HepG2 (cell line): ENCODE results near the gene FMNL1. TPM values are rescaled to one million over a fixed set of nuclear protein-coding genes. Genes with fewer than 3 reads are reported as not detected.
A peak's percentile ranks its signal among the peaks of the same experiment; 100 is the strongest.
"Not testable (repeated sequence)": the region's sequence is repeated elsewhere in the genome, so short reads cannot be mapped to it uniquely, and the experiment has no call there.

Experiments
- ATF1 ChIP-seq: IDR thresholded peaks from 2 replicates; pipeline ENCODE4 v1.6.1; 2016; ENCODE audit warnings: mild to moderate bottlenecking, control low read depth
- CEBPB ChIP-seq: IDR thresholded peaks from 2 replicates; pipeline ENCODE4 v1.6.1; 2011; ENCODE audit warnings: low read depth, low read length, improper control_type of control experiment, borderline replicate concordance
- CREM ChIP-seq, 2 experiments: sonication (generic) in 1 of 2; formaldehyde crosslinking in 1 of 2; IDR thresholded peaks; 2 replicates each; pipeline versions ENCODE4 v1.4.0 to v1.6.1; 2016 to 2020; ENCODE audit warnings: antibody characterized with exemption in 1 of 2, mild to moderate bottlenecking in 1 of 2, missing genetic modification reagents in 1 of 2
- ERF ChIP-seq: IDR thresholded peaks from 2 replicates; pipeline ENCODE4 v1.6.1; 2018; ENCODE audit warnings: missing biosample characterization, missing genetic modification reagents
- FOXK1 ChIP-seq: sonication (generic); formaldehyde crosslinking; IDR thresholded peaks from 2 replicates; pipeline ENCODE4 v1.4.0; 2020; ENCODE audit warnings: low read depth, missing genetic modification reagents, borderline replicate concordance
- GATAD1 ChIP-seq: IDR thresholded peaks from 2 replicates; pipeline ENCODE4 v1.6.1; 2016; ENCODE audit warnings: missing genetic modification reagents, missing compliant biosample characterization
- MIXL1 ChIP-seq: IDR thresholded peaks from 2 replicates; pipeline ENCODE4 v1.6.1; 2016
- NCOR1 ChIP-seq: fragments of 200-600 bp; sonication (generic); IDR thresholded peaks from 2 replicates; pipeline ENCODE4 v1.7.0; 2017; ENCODE audit warnings: antibody characterized with exemption, low read length, borderline replicate concordance
- SALL1 ChIP-seq: sonication (generic); formaldehyde crosslinking; IDR thresholded peaks from 2 replicates; pipeline ENCODE4 v1.8.0; 2022; ENCODE audit warnings: mild to moderate bottlenecking, missing genetic modification reagents
- SOX13 ChIP-seq, 3 experiments: fragments of 450-650 bp in 1 of 3; sonication (generic) in 1 of 3; formaldehyde crosslinking in 1 of 3; IDR thresholded peaks in 2 of 3; conservative IDR thresholded peaks in 1 of 3; 2 replicates each; pipeline versions ENCODE4 v1.5.0 to v1.6.1; 2016 to 2020; ENCODE audit warnings: antibody characterized with exemption in 1 of 3, mild to moderate bottlenecking in 1 of 3, missing compliant biosample characterization in 1 of 3, missing genetic modification reagents in 1 of 3, moderate library complexity in 1 of 3
- TRIM24 ChIP-seq: sonication (generic); formaldehyde crosslinking; IDR thresholded peaks from 2 replicates; pipeline ENCODE4 v1.8.0; 2022; ENCODE audit warnings: mild to moderate bottlenecking, missing genetic modification reagents
- ZBTB40 ChIP-seq, 2 experiments: fragments of 450-650 bp in 1 of 2; sonication (generic) in 1 of 2; formaldehyde crosslinking in 1 of 2; IDR thresholded peaks; 2 replicates each; pipeline versions ENCODE4 v1.6.1 to v1.8.0; 2016 to 2022; ENCODE audit warnings: antibody characterized with exemption in 1 of 2, mild to moderate bottlenecking in 1 of 2, missing genetic modification reagents in 1 of 2
- ZBTB7B ChIP-seq: sonication (generic); formaldehyde crosslinking; IDR thresholded peaks from 2 replicates; pipeline ENCODE4 v1.4.0; 2020; ENCODE audit warnings: missing genetic modification reagents
- ZFY ChIP-seq: sonication (generic); formaldehyde crosslinking; IDR thresholded peaks from 2 replicates; pipeline ENCODE4 v1.4.0; 2020; ENCODE audit warnings: missing genetic modification reagents
- ZNF101 ChIP-seq: sonication (generic); formaldehyde crosslinking; IDR thresholded peaks from 2 replicates; pipeline ENCODE4 v1.4.0; 2020; ENCODE audit warnings: mild to moderate bottlenecking, low read depth, missing genetic modification reagents, borderline replicate concordance
- ZNF512B ChIP-seq: sonication (generic); formaldehyde crosslinking; IDR thresholded peaks from 2 replicates; pipeline ENCODE4 v1.5.1; 2020; ENCODE audit warnings: missing genetic modification reagents, mild to moderate bottlenecking, borderline replicate concordance
- ZNF747 ChIP-seq: sonication (generic); formaldehyde crosslinking; IDR thresholded peaks from 2 replicates; pipeline ENCODE4 v1.8.1; 2023; ENCODE audit warnings: missing genetic modification reagents, mild to moderate bottlenecking, borderline replicate concordance
- ZNF878 ChIP-seq: sonication (generic); formaldehyde crosslinking; IDR thresholded peaks from 2 replicates; pipeline ENCODE4 v1.8.1; 2023; ENCODE audit warnings: mild to moderate bottlenecking, missing genetic modification reagents, moderate library complexity
- polyA plus RNA-seq, 8 experiments: library from polyadenylated mRNA; depleted of rRNA in 3 of 8; stranded (reverse) in 7 of 8; unstranded in 1 of 8; fragments of >200 nt; fragmentation: Illumina TruSeq in 4 of 8; extraction: Trizol in 4 of 8; gene quantifications; 2 replicates each; pipeline versions ENCODE4 v1.2.1 to v1.2.3, GENCODE V29; 2011 to 2016; ENCODE audit warnings: low read depth in 4 of 8, missing spikeins in 1 of 8, mixed read lengths in 1 of 8; ENCODE audit not compliant: insufficient read depth in 1 of 8
- total RNA-seq, 5 experiments: library from RNA; depleted of rRNA; stranded (reverse); fragments of >200 nt; fragmentation: Illumina TruSeq; extraction: Trizol; gene quantifications; 2 replicates each; pipeline ENCODE4 v1.2.3, GENCODE V29; 2016; ENCODE audit warnings: low read depth in 1 of 5

FMNL1 gene
- total and polyA plus RNA-seq, 2 of the 13 experiments (the other 11 are each of a cell fraction or from before 2014, with no cell fraction given), result 0.53 to 0.70 TPM

- not testable (repeated sequence) for TF ChIP-seq ZBTB40 (IDR thresholded peaks at IDR 0.05); CREM (CRISPR knock-in tag; IDR thresholded peaks at IDR 0.05)
- TF ChIP-seq ZBTB40 (CRISPR knock-in tag; IDR thresholded peaks at IDR 0.05) (peak; percentile 17; the same call in 1 of the 2 replicates), ZNF747 (peak; percentile 62; the same call in 1 of the 2 replicates), TRIM24 (peak; percentile 88), GATAD1 (peak; percentile 61), ERF (peak; percentile 96), CREM (IDR thresholded peaks at IDR 0.05) (peak; percentile 77), ZFY (CRISPR knock-in tag) (peak; percentile 57), ATF1 (CRISPR knock-in tag) (peak; percentile 36; the same call in 1 of the 2 replicates), MIXL1 (peak; percentile 95), FOXK1 (peak; percentile 92), SALL1 (CRISPR knock-in tag) (peak; percentile 84), SOX13 (IDR thresholded peaks at IDR 0.05) (peak; percentile 77; the same call in 1 of the 2 replicates), SOX13 (CRISPR knock-in tag; conservative IDR thresholded peaks at IDR 0.05 in 1 of 2, IDR thresholded peaks at IDR 0.05 in 1 of 2) (peak in 1 of 2 experiments; percentile 93; a peak in 2 of 4 replicates), ZNF512B (CRISPR knock-in tag) (peak; percentile 97), ZNF101 (CRISPR knock-in tag) (peak; percentile 84; the same call in 1 of the 2 replicates), ZBTB7B (CRISPR knock-in tag) (peak; percentile 79; the same call in 1 of the 2 replicates), NCOR1 (peak; percentile 90; the same call in 1 of the 2 replicates), CEBPB (peak; percentile 100), ZNF878 (peak; percentile 97)
These were observed 19.8 kb upstream of the FMNL1 start (continued) for GRCh38 chr17:45201880-45202279.
